Measurements from ENCODE around the gene SIGLEC8. TPM values are rescaled to one million over a fixed set of nuclear protein-coding genes. Genes with fewer than 3 reads are reported as not detected.
A peak's percentile ranks its signal among the peaks of the same experiment; 100 is the strongest.

Gene SIGLEC8
- total and polyA plus RNA-seq, 9 of the 15 experiments (the other 6 are each of a cell fraction or from before 2014, with no cell fraction given): 0.04 to 0.65 (median 0.39) TPM

DNA sequence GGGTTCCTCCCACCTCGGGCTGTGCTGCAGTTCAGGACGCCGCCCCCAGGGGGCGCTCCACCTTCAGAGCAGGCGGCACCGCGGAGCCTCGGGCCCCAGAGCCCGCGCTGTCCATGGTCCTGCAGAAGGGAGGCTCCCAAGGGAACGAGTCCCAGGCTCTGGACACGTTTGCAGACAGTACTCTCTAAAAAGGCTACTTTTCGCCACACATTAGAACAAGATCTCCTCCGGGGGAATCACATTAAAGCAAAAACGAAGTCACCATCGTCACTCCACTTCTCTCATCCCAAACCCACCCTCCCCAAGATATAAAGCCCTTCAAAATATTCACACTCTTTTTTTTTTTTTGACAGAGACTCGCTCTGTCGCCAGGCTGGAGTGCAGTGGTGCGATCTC, 36.2 kb downstream of the SIGLEC8 start (continued):
- peak; percentile 68 to 99; a peak in 3 of 4 replicates for TF ChIP-seq MAZ (CRISPR knock-in tag; conservative IDR thresholded peaks at IDR 0.05 in 1 of 2, IDR thresholded peaks at IDR 0.05 in 1 of 2)
- TF ChIP-seq, protein P1, sequence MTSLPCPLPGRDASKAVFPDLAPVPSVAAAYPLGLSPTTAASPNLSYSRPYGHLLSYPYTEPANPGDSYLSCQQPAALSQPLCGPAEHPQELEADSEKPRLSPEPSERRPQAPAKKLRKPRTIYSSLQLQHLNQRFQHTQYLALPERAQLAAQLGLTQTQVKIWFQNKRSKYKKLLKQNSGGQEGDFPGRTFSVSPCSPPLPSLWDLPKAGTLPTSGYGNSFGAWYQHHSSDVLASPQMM (CRISPR knock-in tag; IDR thresholded peaks at IDR 0.05): no peak
- TF ChIP-seq, protein P2, sequence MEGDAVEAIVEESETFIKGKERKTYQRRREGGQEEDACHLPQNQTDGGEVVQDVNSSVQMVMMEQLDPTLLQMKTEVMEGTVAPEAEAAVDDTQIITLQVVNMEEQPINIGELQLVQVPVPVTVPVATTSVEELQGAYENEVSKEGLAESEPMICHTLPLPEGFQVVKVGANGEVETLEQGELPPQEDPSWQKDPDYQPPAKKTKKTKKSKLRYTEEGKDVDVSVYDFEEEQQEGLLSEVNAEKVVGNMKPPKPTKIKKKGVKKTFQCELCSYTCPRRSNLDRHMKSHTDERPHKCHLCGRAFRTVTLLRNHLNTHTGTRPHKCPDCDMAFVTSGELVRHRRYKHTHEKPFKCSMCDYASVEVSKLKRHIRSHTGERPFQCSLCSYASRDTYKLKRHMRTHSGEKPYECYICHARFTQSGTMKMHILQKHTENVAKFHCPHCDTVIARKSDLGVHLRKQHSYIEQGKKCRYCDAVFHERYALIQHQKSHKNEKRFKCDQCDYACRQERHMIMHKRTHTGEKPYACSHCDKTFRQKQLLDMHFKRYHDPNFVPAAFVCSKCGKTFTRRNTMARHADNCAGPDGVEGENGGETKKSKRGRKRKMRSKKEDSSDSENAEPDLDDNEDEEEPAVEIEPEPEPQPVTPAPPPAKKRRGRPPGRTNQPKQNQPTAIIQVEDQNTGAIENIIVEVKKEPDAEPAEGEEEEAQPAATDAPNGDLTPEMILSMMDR (IDR thresholded peaks at IDR 0.05 in 2 of 3, conservative IDR thresholded peaks at IDR 0.05 in 1 of 3; ENCODE audit: insufficient read depth in 2 of 3, low read depth in 1 of 3, low read length in 3 of 3): peak; percentile 96
- peak; percentile 42; the same call in 1 of the 2 replicates for TF ChIP-seq CBX1 (IDR thresholded peaks at IDR 0.05; ENCODE audit: low read depth)
- TF ChIP-seq CREBBP (IDR thresholded peaks at IDR 0.05; ENCODE audit: low read depth, low read length): no peak
- peak; percentile 23; the same call in 1 of the 2 replicates for TF ChIP-seq POLR2G (IDR thresholded peaks at IDR 0.05; ENCODE audit: low read depth, low read length)
- TF ChIP-seq RAD51 (IDR thresholded peaks at IDR 0.05; ENCODE audit: borderline replicate concordance, low read depth): no peak
- 0 out of 2 replicates have a peak, but pooled peaks have one; percentile 53 for TF ChIP-seq MYNN (IDR thresholded peaks at IDR 0.05)
- TF ChIP-seq MYNN (CRISPR knock-in tag; IDR thresholded peaks at IDR 0.05): no peak
- peak; percentile 68; the same call in 1 of the 2 replicates for TF ChIP-seq SREBF2 (CRISPR knock-in tag; IDR thresholded peaks at IDR 0.05)
- TF ChIP-seq, protein P3, sequence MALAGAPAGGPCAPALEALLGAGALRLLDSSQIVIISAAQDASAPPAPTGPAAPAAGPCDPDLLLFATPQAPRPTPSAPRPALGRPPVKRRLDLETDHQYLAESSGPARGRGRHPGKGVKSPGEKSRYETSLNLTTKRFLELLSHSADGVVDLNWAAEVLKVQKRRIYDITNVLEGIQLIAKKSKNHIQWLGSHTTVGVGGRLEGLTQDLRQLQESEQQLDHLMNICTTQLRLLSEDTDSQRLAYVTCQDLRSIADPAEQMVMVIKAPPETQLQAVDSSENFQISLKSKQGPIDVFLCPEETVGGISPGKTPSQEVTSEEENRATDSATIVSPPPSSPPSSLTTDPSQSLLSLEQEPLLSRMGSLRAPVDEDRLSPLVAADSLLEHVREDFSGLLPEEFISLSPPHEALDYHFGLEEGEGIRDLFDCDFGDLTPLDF (CRISPR knock-in tag; IDR thresholded peaks at IDR 0.05): peak; percentile 98
- TF ChIP-seq, protein P4, sequence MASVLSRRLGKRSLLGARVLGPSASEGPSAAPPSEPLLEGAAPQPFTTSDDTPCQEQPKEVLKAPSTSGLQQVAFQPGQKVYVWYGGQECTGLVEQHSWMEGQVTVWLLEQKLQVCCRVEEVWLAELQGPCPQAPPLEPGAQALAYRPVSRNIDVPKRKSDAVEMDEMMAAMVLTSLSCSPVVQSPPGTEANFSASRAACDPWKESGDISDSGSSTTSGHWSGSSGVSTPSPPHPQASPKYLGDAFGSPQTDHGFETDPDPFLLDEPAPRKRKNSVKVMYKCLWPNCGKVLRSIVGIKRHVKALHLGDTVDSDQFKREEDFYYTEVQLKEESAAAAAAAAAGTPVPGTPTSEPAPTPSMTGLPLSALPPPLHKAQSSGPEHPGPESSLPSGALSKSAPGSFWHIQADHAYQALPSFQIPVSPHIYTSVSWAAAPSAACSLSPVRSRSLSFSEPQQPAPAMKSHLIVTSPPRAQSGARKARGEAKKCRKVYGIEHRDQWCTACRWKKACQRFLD (CRISPR knock-in tag; IDR thresholded peaks at IDR 0.05): peak; percentile 39; the same call in 1 of the 2 replicates
- TF ChIP-seq FOXM1 (IDR thresholded peaks at IDR 0.05; ENCODE audit: low read depth): no peak
- TF ChIP-seq FOXM1 (CRISPR knock-in tag; IDR thresholded peaks at IDR 0.05; ENCODE audit: low read depth): peak; percentile 97
- TF ChIP-seq, protein P5, sequence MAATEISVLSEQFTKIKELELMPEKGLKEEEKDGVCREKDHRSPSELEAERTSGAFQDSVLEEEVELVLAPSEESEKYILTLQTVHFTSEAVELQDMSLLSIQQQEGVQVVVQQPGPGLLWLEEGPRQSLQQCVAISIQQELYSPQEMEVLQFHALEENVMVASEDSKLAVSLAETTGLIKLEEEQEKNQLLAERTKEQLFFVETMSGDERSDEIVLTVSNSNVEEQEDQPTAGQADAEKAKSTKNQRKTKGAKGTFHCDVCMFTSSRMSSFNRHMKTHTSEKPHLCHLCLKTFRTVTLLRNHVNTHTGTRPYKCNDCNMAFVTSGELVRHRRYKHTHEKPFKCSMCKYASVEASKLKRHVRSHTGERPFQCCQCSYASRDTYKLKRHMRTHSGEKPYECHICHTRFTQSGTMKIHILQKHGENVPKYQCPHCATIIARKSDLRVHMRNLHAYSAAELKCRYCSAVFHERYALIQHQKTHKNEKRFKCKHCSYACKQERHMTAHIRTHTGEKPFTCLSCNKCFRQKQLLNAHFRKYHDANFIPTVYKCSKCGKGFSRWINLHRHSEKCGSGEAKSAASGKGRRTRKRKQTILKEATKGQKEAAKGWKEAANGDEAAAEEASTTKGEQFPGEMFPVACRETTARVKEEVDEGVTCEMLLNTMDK (IDR thresholded peaks at IDR 0.05; ENCODE audit: borderline replicate concordance, insufficient read depth, low read depth, low read length, poor library complexity, severe bottlenecking): peak; percentile 65
- TF ChIP-seq JUND (IDR thresholded peaks at IDR 0.05; ENCODE audit: borderline replicate concordance, low read depth, low read length): peak; percentile 66
- TF ChIP-seq JUND (tag; IDR thresholded peaks at IDR 0.05; ENCODE audit: borderline replicate concordance, low read depth, low read length): no peak; the same call in 2 of the 3 replicates
- TF ChIP-seq FOXP1 (CRISPR knock-in tag; IDR thresholded peaks at IDR 0.05): peak; percentile 97
- peak; percentile 98 for TF ChIP-seq FOXK1 (CRISPR knock-in tag; IDR thresholded peaks at IDR 0.05; ENCODE audit: borderline replicate concordance)
- TF ChIP-seq, protein P6, sequence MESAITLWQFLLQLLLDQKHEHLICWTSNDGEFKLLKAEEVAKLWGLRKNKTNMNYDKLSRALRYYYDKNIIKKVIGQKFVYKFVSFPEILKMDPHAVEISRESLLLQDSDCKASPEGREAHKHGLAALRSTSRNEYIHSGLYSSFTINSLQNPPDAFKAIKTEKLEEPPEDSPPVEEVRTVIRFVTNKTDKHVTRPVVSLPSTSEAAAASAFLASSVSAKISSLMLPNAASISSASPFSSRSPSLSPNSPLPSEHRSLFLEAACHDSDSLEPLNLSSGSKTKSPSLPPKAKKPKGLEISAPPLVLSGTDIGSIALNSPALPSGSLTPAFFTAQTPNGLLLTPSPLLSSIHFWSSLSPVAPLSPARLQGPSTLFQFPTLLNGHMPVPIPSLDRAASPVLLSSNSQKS (CRISPR knock-in tag; IDR thresholded peaks at IDR 0.05): no peak

All from K562 (cell line).